HEK293T (cell line): Measurements from ENCODE around the gene STK16.

ENCODE experiments used
- ARNT ChIP-seq: fragments of 450-650 bp; IDR thresholded peaks from 2 replicates; pipeline ENCODE4 v1.6.1; 2017; ENCODE audit warnings: mild to moderate bottlenecking
- BHLHE40 ChIP-seq: fragments of 450-650 bp; IDR thresholded peaks from 2 replicates; pipeline ENCODE4 v1.6.1; 2016; ENCODE audit warnings: mild to moderate bottlenecking, moderate library complexity, borderline replicate concordance
- ELF4 ChIP-seq: fragments of 450-650 bp; IDR thresholded peaks from 2 replicates; pipeline ENCODE4 v1.6.1; 2017; ENCODE audit warnings: antibody characterized with exemption
- FOXA1 ChIP-seq: fragments of 450-650 bp; IDR thresholded peaks from 2 replicates; pipeline ENCODE4 v1.6.1; 2016; ENCODE audit warnings: mild to moderate bottlenecking
- FOXK2 ChIP-seq: fragments of 450-650 bp; IDR thresholded peaks from 2 replicates; pipeline ENCODE4 v1.6.1; 2016; ENCODE audit warnings: mild to moderate bottlenecking
- FOXM1 ChIP-seq: fragments of 450-650 bp; IDR thresholded peaks from 2 replicates; pipeline ENCODE4 v1.6.1; 2017; ENCODE audit warnings: mild to moderate bottlenecking, borderline replicate concordance
- HDGF ChIP-seq: fragments of 450-650 bp; IDR thresholded peaks from 2 replicates; pipeline ENCODE4 v1.6.1; 2017; ENCODE audit warnings: antibody characterized with exemption, borderline replicate concordance
- L3MBTL2 ChIP-seq: fragments of 450-650 bp; conservative IDR thresholded peaks from 2 replicates; pipeline ENCODE4 v1.6.1; 2016; ENCODE audit warnings: mild to moderate bottlenecking
- LEF1 ChIP-seq: fragments of 450-650 bp; IDR thresholded peaks from 2 replicates; pipeline ENCODE4 v1.6.1; 2017; ENCODE audit warnings: mild to moderate bottlenecking, borderline replicate concordance
- NFRKB ChIP-seq: fragments of 450-650 bp; IDR thresholded peaks from 2 replicates; pipeline ENCODE4 v1.6.1; 2016; ENCODE audit warnings: mild to moderate bottlenecking, moderate library complexity
- SP1 ChIP-seq: fragments of 450-650 bp; IDR thresholded peaks from 2 replicates; pipeline ENCODE4 v1.6.1; 2017
- SUZ12 ChIP-seq: fragments of 450-650 bp; IDR thresholded peaks from 2 replicates; pipeline ENCODE4 v1.6.1; 2016; ENCODE audit warnings: mild to moderate bottlenecking
- TARDBP ChIP-seq: fragments of 450-650 bp; IDR thresholded peaks from 2 replicates; pipeline ENCODE4 v1.6.1; 2016
- ZNF384 ChIP-seq: fragments of 450-650 bp; IDR thresholded peaks from 2 replicates; pipeline ENCODE4 v1.6.1; 2016

GRCh38 chr2:219250049-219250781 lies 4.9 kb downstream of the STK16 start:
- TF ChIP-seq LEF1 (no peak), SP1 (no peak), SUZ12 (no peak), ARNT (no peak), FOXM1 (no peak), TARDBP (no peak), BHLHE40 (no peak), ZNF384 (no peak), HDGF (no peak), ELF4 (no peak), FOXK2 (no peak), FOXA1 (no peak), NFRKB (no peak), L3MBTL2 (no peak)
